NB4 (cell line): ENCODE data around the gene PDE4A.

Experiments used
- MYC ChIP-seq: IDR thresholded peaks from 2 replicates; pipeline ENCODE4 v1.6.1; 2011; ENCODE audit warnings: low read depth, low read length
- POLR2A ChIP-seq: IDR thresholded peaks from 2 replicates; pipeline ENCODE4 v1.6.1; 2011; ENCODE audit warnings: mild to moderate bottlenecking; ENCODE audit not compliant: insufficient read length; ENCODE audit errors: extremely low read depth
- TF ChIP-seq, protein P1 (sequence below): IDR thresholded peaks from one replicate; pipeline ENCODE4 v1.5.1; 2012; ENCODE audit warnings: low read depth, low read length
- TF ChIP-seq, protein P2 (sequence below): IDR thresholded peaks from 2 replicates; pipeline ENCODE4 v1.6.1; 2011; ENCODE audit warnings: low read depth, low read length

DNA sequence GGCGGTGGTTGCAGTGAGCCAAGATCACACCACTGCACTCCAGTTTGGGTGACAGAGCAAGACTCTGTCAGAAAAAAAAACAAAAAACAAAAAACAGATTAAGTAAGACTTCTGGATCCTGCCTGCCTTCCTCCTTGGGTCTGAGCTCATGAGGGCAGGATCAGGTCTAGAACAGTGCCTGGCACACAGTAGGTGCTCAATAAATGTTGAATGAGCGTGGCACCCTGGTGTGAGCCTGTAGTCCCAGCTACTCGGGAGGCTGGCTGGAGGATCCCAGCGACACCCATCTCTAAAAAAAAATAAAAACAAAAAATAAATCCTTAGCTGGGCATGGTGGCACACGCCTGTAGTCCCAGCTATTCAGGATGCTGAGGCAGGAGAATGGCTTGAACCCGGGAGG lies 14.1 kb upstream of the PDE4A start:
- TF ChIP-seq, protein P1, sequence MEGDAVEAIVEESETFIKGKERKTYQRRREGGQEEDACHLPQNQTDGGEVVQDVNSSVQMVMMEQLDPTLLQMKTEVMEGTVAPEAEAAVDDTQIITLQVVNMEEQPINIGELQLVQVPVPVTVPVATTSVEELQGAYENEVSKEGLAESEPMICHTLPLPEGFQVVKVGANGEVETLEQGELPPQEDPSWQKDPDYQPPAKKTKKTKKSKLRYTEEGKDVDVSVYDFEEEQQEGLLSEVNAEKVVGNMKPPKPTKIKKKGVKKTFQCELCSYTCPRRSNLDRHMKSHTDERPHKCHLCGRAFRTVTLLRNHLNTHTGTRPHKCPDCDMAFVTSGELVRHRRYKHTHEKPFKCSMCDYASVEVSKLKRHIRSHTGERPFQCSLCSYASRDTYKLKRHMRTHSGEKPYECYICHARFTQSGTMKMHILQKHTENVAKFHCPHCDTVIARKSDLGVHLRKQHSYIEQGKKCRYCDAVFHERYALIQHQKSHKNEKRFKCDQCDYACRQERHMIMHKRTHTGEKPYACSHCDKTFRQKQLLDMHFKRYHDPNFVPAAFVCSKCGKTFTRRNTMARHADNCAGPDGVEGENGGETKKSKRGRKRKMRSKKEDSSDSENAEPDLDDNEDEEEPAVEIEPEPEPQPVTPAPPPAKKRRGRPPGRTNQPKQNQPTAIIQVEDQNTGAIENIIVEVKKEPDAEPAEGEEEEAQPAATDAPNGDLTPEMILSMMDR, result no peak
- TF ChIP-seq POLR2A (no peak), MYC (no peak)
- TF ChIP-seq, protein P2, sequence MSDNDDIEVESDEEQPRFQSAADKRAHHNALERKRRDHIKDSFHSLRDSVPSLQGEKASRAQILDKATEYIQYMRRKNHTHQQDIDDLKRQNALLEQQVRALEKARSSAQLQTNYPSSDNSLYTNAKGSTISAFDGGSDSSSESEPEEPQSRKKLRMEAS, result no peak
